Upper lobe of left lung (tissue), 4 donors: ENCODE data around the gene EVA1B.

Source experiments
- CTCF ChIP-seq, 6 experiments: fragments of 450-650 bp in 4 of 6; fragments of 200-600 bp in 2 of 6; sonication (generic) in 2 of 6; IDR thresholded peaks; one replicate each; pipeline ENCODE4 v1.5.1; 2016 to 2019; ENCODE audit warnings: antibody characterized with exemption in 6 of 6
- EP300 ChIP-seq, 4 donors: sonication (generic); formaldehyde crosslinking; IDR thresholded peaks; one replicate each; pipeline ENCODE4 v1.5.1; 2017; ENCODE audit warnings: antibody characterized with exemption in 4 of 4, control low read depth in 2 of 4
- POLR2A ChIP-seq, 4 donors: fragments of 450-650 bp; IDR thresholded peaks; one replicate each; pipeline ENCODE4 v1.5.1; 2016 to 2017; ENCODE audit warnings: antibody characterized with exemption in 4 of 4, mild to moderate bottlenecking in 2 of 4
- POLR2AphosphoS5 ChIP-seq, 2 donors: sonication (generic); formaldehyde crosslinking; IDR thresholded peaks; one replicate each; pipeline ENCODE4 v1.5.1; 2017; ENCODE audit warnings: antibody characterized with exemption in 2 of 2

DNA sequence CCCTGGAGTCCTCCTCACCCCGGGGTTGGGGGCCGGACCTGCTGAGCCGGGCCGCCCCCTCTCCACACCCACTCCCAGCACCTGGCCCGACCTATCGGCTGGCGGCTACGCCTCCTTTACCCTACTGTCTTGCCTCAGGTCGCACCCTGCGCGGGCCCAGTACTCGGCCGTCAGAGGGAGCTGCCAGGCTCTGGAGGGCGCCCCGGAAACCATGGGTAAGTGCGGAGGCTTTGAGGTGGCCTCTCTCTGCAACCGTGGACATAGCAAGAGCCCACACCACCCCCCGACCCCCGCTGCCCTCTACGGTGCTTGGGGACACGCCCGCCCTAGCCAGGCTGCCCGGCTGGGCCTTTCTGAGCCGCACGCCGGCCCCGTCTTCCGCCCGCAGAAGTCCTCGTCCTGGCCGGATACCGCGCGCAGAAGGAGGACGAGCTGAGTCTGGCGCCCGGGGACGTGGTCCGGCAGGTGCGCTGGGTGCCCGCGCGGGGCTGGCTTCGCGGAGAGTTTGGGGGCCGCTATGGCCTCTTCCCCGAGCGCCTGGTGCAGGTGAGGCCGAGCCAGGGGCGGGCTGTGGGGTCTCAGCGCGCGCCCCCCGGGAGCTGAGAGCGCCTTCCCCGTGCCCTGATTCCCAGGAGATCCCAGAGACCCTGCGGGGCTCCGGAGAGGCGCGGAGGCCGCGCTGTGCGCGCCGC lies 17.1 kb downstream of the EVA1B start, which contains the start of gene SH3D21:
- TF ChIP-seq POLR2A (IDR thresholded peaks at IDR 0.05) (no peak), POLR2AphosphoS5 (IDR thresholded peaks at IDR 0.05) (peak; percentile 17 to 44), CTCF (IDR thresholded peaks at IDR 0.05) (peak in 1 of 6 experiments; percentile 12), EP300 (IDR thresholded peaks at IDR 0.05) (no peak)
